ENCODE results near the gene JAKMIP1.

The JAKMIP1 gene

DNA sequence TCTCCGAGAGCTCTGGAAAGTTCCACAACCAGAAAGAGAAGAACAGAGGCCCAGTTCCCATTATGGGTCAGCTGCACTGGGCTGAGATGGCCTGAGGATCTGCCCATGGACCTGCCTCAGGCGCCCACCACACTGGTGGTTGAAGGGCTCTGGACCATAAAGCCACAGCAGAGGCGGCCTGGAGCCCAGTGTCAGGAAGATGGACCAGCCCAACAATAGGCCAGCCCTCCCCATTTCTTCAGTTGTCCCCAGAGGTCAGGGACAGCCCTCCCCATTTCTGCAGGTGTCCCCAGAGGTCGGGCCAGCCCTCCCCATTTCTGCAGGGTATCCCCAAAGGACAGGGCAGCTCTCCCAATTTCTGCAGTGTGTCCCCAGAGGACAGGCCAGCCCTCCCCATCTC, 144.9 kb downstream of the JAKMIP1 start:
- DNase-seq = no peak

DNA sequence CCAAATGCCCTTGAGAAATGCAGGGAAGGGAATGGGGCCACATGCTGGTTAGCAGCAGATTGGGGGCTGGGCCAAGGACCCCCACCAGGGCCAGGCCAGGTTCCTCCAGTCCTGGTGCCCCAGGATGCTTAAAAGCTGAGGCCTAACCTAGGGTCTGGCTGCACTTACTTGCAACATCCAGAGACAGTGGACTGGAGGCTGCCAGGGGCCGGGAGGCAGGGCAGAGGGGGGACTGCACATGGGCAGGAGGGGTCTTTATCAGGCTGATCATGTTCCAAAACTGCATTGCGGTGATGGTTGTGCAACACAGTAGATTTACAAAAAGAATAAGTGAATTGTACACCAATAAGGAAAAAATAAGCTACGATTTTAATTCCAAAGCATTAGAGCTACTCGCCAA, 145.3 kb downstream of the JAKMIP1 start:
- no peak for DNase-seq

DNA sequence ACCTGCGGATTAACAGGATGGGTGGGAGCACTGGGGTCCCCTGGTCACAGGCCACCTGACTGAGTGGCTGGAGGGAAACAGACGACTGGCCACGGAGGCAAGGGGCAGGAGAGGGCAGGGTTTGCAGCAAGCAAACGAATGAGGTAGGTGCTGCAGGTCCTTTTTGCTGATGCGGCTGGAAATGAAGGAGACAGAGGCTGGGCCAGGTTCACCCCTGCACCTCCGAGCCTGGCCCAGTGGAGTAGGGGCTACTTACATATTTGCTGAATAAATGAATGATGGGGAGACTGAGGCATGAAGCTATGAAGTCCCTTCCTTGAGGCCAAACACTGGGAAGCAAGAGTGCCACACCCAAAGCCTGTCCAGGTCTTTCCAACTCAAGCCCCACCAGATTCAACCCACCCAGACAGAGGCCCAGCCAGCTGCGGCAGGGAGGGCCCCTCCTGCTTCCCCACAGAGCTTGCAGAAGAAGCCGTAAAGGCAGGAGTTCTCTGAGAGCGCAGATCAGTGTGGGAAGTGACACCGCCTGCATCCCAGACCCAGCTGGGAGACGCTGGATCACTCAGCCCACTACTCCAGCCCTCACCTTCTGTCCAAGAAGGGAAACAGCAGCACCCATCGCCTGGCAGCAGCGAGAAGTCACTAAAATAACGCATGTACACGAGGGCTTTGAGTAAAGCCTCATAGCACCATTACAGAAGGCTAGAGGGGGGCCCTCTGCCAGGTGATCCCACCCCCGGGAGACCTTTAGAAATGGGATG, 146.0 kb downstream of the JAKMIP1 start:
- no peak for DNase-seq

DNA sequence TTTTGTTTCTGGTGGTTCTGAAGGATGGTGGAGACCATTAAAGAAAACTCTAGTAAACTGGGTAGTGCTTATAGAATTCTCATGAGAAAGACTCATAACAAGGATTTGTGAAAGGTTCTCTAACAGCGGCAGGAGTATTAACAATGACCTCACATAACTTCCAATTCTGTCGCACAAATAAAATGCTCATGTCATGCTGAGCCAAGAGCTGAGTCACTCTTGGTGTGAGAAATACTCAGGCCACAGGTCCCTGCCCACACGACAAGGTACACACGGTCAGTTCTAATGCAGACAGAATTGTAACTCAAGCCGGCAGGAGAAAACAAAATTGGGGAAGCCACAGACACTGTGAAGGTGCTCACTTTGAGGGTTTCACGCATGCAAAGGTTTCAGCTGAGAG, 147.7 kb downstream of the JAKMIP1 start:
- DNase-seq = no peak

DNA sequence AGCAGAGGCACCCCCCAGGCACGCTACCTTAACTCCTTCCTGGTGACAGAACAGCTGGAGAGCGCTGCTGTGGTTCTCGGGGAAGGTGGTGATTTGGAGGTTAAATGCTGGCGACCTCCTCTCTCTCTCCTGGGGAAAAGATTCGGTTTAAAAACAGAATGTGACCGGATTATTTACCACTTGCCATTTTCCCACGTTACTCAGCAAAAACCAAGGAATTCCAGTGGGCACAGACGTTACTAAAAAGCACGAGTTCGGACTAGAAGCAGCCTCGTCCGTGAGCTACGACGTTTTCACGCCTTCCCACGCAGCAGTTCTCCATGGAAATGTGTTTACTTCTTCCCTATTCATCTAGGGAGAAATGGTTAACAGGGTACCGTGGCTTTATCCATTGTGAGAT, 149.8 kb downstream of the JAKMIP1 start:
- DNase-seq = no peak

DNA sequence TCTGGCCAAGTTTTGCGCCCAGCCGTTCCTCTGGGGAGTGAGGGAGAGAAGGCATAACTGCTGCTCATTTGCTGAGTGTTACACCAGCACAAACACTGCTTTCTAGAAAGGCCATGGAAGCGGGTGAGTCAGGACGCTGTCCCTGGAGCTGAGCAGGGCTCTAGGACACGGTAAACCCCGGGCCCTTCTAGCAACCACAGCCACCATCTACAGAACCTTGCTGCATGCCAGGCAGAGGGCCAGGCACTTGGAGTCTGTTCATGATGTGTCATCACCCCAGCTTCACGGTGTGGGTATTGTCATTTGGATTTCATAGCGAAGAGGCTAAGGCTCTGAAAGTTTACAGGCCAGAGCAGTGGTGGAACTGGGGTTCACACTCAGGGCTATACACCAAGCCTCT, 150.4 kb downstream of the JAKMIP1 start:
- no peak for DNase-seq

DNA sequence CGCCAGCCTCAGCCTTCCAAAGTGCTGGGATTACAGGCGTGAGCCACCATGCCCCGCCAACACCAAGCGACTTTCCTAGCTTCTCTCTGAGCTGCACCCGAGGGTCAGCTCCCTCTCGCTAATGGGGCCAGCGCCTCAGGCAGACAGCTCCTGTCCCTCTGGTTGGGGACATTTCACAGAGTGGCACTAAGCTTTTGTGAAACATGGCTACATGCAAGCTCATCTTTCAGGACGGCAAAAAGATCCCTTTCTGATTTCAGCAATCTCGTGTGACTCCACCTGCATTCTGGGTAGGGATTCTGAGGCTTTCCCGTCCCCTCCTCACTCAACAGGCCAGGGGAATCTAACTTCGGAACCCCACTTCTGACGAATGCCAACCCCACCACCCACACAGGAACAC, 151.1 kb downstream of the JAKMIP1 start:
- DNase-seq = no peak

DNA sequence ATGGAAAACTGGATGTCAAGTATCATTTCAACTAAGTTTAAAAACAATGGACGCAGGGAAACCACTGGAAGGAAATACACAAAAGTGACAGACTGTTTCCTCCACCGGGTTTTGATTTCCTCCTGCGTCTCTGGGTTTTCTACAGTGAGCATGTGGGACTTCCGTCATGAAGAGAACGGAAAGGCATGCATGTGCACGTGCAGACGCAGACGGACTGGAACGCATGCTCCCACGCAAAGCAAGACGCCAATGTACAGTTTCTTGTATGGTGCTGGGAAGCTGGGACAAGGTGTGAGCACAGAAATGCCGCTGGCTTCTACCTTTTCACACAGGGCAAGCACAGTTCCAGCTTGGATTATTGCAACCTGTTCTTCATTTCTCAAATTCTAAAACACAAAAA, 151.8 kb downstream of the JAKMIP1 start:
- DNase-seq = no peak

DNA sequence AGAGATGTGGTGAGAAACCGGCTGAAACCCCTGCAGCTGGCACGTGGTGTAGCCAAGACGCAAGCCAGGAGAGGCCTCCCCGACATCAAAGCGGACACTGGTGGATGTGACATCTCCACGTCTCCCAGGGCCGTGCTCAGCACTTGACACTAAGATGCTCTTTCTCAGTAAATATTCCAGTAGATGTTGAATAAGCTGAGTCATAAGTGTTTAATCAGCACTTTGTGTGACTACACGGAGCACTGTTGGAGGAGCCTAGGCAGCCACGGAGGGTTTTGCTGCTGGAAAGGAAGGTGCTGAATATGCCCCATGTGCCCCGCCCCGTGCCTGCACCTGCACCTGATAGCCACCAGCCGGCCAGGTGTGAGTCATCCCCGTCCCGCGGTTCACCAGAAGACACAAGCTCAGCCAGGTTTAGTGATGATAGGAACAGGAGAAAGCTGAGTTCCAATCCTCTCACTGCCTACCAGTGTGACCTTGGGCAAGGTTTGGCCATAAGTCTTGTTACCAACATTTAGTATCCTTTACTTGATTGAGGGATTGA, 153.1 kb downstream of the JAKMIP1 start:
- no peak for DNase-seq

DNA sequence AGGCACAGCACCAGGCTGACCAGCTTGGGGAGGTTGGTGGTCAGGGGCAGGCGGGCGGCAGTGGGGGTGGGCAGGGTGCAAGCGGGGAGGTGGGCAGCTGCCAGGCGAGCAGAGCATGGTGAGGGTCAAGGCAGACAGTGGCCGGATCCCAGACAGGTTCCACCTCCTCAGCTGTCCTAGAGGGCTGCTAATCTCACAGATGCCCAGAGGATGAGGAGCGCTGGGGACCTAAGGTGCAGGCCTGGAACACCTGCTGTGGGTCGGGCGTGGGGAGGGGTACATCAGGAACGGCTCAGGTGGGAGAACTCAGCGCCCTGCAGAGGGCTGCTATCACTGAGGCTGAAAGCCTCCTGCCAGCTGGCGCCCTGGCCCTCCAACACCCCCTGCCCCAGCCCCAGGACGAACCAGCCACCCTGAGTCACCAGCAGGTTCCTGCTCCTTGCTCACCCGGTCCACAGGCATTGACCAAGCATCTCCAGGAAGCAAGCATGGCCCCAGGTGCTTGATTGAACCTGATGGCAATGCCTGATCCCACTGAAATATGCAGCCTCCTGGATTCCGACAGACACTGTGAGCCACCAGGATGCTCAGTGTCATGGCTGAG, 153.7 kb downstream of the JAKMIP1 start:
- DNase-seq = no peak

DNA sequence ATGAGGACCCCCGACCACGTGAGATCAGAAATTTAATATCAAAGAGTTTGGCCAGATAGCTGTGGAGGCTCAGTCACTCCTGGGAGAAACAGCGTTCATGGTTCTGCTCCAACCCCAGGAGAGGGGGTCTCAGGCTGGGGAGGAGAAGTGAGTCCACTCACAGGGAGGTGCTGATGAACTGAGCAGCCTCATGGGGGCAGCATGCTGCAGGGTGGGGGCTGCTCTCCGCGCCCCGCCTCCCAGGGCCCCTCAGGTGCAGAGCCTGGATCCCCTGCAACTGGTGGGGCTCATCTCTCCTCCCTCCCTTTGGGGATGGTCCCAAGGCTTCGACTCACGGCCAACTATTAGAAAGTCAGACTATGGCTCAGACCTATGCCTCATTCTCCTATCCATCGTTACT, 155.5 kb downstream of the JAKMIP1 start:
- no peak for DNase-seq

DNA sequence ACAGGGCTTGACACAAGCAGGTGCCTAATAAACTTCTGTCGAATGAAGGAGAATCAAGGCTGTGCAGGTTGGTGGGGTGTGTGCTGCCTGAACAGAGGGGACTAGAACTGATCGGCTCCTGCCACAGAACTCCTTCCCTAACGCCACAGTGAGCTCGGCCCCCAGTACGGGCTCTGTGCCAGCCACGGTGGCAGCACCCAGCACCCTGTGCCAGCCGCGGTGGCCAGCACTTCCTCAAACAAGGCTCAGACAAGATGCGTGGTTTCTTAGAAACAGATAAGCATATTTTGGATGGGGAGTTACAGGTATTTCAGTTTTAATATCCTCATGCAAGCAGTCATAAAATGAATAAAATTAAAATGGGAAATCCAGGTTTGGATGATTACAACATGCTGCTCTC, 156.1 kb downstream of the JAKMIP1 start:
- DNase-seq = no peak

DNA sequence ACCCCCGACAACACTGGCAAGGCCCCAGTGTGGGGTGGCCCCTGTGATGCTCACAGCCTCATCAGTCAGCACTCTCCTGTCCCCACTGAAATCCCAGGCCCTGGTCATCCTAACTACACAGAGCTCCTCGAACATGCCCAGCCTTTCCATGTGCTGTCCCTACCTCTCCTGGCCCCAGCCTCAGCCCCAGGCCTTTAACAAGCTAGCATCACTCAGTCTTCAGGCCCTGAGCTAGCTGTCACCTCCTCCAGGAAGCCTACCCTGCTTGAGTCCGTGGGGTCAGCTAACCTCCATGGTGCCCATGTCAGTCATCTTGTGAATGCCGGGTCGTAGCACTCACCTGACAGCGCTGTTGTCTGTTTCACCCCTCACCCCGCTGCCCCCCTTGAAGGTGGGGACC, 156.5 kb downstream of the JAKMIP1 start:
- no peak for DNase-seq

DNA sequence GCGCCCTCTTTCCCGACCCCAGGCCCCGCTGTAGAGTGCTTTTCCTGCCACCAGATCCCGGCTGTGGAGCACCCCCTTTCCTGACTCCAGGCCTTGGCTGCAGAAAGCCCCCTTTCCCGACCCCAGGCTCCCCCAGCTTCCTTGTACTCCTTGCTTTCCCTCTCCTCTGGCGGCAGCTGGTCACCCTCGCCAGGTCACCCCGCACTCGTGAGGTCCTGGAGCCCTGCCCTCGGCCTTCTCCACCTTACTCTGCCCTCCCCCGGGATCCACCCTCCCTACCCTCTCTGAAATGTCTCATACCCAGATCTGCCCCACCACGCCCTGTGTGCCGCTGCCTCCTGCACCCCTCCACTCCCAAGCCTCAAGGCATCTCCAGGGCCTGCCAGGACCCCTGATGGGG, 157.2 kb downstream of the JAKMIP1 start:
- DNase-seq = no peak

DNA sequence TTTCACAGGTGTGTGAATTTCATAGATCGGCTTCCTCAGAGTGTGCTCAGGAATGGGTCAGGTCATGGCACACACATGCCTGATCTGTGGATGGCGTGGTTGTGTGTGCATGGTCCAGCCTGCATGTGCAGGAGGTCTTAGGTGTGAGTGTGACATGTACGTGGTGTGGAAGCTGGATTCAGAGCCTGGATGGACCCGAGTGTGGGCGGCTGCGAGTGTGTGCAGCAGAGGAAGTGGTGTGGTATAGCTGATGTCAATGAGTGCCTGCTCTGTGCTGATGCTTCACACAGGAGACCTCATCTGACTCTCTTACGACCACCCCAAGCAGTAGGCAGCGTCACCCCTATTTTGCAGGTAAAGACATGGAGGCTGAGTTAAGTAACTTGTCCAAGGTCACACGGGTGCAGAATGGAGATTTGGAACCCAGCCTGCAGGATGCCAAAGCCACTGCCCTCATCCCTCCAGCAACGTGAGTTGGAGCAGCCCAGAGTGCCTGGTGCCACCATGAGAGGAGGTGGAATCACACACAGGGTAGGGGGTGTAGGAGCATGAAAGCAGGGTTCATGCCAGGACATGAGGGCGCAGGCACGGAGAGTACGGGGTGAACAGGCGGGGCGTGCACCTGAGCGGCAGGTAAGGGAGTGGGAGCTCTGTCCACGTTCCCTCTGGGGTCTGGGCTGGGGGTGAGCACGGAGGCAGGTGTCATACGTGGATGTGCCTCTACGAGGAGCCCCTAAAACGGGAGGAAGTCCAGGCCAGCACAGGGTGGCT, 157.9 kb downstream of the JAKMIP1 start:
- no peak for DNase-seq

DNA sequence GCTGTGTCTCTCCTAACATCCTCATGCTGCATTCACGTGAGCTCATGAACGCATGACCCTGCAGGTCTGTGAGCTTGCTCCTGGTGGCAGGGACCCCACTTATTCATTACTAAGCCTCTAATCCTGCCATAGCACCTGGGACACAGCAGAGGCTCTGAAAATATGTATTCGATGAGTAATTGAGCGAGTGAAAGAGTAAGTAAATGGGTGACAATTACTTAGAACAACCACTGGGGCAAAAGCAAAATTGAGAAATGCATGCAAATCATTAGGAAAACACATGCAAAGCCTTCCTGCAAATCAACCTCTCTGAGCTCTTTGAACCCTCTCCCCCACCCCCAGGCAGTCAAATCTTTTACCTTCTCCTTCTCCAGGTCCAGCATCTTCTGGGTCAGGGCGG, 158.5 kb downstream of the JAKMIP1 start:
- no peak for DNase-seq

DNA sequence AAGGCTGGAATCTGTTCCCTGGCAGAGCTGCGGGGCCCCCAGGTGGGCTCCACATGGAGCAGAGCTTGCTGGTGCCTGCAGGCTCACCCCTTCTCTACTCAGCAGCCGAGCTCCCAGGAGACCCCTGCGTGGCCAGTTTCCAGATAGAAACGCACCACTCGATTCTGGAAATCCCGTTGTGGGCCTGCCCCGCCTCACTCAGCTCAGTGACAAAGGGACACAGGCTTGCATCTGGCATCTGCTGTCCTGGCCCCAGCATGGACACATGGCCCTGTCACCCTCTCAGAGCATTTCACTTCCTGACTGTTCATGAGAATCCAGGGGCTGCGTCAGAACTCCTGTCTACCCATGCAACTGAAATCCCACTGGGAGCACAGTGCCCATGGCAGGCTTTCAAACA, 161.6 kb downstream of the JAKMIP1 start:
- no peak for DNase-seq

DNA sequence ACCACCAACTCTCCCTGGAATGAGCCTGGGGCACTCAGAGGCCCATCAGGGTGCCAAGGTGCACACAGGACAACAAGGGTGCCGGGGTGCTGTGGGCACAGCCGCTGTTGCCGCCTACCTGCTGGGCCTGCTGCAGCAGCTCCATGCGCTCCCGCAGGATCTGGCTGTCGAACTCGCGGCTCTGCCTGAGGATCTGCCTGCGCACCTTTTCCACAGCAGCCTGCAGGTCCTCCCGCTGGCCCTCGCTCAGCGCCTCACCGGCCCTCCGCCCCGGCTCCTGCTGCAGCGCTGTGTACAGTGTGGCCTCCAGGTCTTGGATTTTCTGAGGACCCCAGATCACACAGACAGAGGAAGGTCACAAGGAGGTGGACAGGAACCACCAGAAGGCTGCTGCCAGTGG, 164.6 kb downstream of the JAKMIP1 start:
- DNase-seq = no peak

DNA sequence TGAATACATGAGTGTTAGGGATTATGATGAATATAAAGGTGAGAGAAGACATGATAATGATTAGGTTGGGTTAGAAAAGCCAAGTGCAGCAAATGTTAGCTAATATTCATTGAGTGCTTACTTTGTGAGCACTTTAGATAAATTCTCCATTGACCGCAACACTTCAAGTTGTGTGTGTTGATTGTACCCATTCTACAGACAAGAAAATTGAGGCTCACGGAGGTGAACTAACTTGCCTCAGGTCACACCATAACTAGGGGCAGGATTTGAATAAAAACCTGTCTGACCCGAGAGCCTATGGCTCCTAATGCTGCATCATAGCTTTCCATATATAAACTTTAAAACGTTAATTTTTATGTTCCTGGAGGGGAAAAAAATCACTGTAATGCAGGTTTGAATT, 167.0 kb downstream of the JAKMIP1 start:
- no peak for DNase-seq

DNA sequence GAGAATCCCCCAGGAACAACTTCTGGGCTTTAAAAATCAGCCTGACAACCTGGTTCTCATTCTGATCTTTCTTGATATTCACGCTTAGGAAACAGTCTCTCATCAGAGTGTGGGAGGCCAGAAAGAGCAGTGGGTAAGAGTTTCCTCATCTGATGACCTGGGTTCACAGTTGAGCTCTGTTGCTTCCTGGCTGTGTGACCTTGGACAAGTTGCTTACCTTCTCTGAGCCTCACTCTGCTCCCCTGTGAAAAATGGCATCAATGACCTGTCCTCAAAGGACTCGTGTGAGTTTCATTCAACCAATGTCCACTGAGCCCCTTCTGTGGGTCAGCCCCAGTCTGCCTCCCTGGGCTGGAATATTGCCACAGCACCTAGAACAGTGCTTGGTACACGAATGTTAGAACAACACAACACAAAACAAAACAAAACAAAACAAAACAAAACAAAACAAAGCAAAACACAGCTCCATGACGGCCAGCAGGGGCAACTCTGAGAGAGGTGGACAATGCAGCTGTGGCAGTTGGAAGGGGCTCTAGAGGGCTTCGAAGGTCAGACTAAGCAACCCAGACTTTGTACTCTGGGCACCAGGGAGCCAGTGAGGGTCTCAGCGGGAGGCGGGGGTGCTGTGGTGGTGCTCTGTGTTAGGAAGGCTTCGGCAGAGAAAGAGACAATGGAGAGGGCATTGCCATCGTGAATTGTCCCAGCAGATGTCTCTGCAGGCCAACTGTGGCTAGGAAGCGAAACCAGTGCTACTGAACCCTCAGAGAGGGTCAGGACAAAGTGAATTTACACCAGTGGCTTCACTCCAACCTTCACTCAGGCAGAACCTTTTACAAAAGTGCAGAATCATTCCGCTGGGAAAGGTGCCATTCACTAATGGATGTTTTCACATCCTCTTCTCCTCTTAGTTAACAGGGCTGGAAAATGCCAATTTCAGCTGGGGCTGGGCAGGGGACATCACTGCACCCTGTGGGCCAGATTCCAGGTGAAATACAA, 167.8 kb downstream of the JAKMIP1 start:
- DNase-seq = no peak

DNA sequence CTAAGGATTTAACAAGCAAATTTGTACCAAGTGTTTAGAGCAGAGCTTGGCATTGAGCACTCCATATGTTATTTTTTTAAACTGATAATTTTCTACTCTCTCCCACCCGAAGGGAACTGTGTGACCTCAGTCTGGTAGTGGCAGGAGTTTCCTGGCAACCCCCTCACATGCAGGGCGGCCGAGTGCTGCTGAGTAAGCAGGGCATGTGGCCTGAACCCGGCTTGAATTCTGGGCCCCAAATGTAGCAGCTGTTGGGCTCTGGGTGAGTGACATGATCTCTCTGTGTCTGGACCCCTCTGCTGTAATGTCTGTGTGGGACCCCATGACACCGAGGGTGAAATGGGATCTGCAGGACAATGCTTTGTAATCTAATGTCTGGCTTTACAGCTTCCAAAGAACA, 168.5 kb downstream of the JAKMIP1 start:
- no peak for DNase-seq

DNA sequence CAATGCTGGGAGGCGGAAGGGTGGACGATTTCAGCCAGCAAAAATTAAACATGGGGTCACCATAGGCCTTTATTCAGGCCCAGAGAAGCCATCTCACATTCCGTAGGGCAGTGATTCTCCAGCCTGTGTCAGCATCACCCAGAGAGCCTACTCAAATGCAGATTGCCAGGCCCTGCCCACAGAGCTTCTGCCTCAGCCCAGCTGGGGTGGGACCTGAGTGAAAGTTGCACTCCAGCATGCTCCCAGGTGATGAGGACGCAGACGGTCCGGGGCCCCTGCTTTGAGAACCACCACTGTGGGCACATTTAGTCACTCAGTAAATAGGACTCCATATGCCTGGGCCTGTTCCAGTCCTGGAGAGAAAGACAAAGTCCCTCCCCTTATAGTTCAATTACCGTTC, 169.7 kb downstream of the JAKMIP1 start:
- no peak for DNase-seq

DNA sequence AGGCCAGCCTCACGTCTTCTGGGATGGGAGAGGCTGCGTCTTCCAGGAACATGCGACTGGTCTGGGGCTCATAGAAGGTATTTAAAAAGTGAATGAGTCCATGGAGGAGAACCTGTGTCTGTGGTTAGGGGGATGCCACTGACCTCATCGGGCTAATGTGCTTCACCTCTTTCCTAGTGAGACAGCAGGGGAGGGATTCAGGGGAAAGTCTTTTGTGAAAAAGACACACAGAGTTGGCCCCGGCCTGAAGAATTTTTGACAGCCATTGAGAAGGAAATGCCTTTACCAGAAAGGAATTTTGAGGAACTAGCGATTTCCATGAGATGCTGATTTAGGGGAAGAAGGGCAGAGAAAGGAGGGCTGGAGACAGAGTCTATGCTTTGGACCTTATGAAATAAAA, 171.1 kb downstream of the JAKMIP1 start:
- DNase-seq = no peak
